Forelimb muscle (tissue), 1 donor: ENCODE results near the gene FBXO9. TPM values are rescaled to one million over a fixed set of nuclear protein-coding genes. Genes with fewer than 3 reads are reported as not detected.
"Not testable (repeated sequence)": the region's sequence is repeated elsewhere in the genome, so short reads cannot be mapped to it uniquely, and the experiment has no call there.

Experiments used
- DNase-seq: peaks from one replicate; pipeline ENCODE4 v3.0.0-alpha.2; 2013; ENCODE audit warnings: low read depth
- polyA plus RNA-seq: library from polyadenylated mRNA; unstranded; fragments of 120-200 nt; gene quantifications from one replicate; pipeline ENCODE4 v1.2.1, GENCODE V29; 2013; ENCODE audit not compliant: insufficient read length

Gene FBXO9
- polyA plus RNA-seq, 1 donor, result 72.6 TPM

GRCh38 chr6:53045891-53046673, 19.1 kb upstream of the FBXO9 start:
- DNase-seq, result no peak

DNA sequence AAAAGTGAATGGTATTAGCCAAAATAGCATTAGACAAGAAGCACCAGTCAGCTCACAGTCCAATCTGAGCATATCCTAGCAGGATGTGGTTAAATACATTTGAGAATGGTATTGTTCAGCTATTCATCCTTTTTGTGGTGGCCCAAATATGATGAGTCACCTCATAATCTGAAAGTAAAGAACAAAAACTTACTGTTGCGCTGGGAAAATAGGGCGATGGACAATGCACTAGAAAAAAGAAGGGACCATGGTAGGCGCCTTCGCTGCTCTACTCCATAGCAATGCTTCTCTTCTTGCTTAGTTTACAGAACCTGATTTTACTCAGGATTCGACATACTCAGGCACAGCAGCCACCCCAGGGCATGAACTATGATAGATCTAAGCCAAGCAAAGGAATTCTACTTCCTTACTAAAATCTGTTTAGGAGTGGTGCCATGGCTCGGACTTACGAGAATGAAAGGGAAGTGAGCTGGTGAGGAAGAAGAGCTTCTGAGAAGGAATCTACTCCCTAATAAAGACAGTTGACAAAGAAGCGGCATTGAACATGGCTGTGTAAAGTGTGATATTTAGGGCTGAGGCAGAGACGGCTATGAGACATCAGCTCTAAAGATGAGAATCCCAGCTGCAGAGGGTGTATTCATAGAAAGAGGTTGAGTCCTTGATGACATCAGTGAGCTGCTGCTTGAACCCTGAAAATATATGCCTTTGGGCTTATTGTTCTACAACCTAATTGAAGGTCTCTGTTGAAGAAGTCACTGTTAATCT, 16.6 kb upstream of the FBXO9 start:
- no peak for DNase-seq

- DNase-seq, result no peak
Observed at GRCh38 chr6:53049415-53049814, 15.8 kb upstream of the FBXO9 start.

DNA sequence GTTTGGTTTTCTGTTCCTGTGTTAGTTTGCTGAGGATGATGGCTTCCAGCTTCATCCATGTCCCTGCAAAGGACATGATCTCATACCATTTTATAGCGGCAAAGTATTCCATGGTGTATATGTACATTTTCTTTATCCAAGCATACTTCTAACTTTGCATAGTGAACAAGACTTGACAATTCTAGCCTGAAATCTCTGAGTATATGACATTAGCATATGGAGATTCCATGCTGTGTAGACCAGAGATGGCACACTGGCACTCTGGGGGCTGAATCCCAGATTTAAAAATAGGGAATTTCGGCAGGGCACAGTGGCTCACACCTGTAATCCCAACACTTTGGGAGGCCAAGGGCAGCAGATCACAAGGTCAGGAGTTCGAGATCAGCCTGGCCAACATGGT, 13.1 kb upstream of the FBXO9 start:
- DNase-seq, result not testable (repeated sequence)

- DNase-seq, result no peak
Observed at GRCh38 chr6:53054532-53054931, 10.7 kb upstream of the FBXO9 start.

DNA sequence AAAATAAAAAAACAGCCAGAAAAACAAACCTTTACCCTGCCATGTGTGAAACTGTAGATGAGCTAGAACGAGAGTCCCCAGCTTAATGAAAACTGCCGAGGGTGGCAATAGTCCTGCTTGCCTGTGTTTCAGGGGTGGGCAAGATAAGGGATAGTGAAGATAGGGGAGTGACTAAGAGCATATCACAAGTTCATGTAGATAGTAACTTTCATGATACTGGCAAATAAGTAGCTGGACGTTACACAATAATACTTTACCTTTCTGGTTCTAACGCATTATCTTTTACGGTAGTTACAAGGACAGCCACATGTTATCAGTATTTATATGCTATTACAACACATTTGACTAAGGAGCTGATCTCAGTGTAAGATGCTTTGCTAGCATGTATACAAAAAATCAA, 9.3 kb upstream of the FBXO9 start:
- DNase-seq, result no peak

DNA sequence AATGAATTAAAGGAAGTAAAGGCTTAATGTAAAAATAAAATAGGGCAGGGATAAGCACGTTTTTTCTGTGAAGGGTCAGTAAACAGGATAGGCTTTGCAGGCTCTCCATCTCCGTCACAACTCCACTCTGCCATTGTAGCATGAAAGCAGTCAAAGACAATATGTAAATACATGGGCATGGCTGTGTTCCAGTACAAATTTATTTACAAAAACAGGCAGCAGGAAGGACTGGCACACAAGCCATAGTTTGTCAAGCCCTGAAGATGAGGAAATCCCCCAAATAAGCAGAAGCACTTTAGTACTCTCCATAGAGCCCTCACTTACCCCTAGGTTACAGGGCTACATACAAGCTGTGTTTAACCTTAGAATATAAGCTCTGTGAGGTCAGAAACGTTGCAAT, 8.9 kb upstream of the FBXO9 start:
- DNase-seq, result no peak

DNA sequence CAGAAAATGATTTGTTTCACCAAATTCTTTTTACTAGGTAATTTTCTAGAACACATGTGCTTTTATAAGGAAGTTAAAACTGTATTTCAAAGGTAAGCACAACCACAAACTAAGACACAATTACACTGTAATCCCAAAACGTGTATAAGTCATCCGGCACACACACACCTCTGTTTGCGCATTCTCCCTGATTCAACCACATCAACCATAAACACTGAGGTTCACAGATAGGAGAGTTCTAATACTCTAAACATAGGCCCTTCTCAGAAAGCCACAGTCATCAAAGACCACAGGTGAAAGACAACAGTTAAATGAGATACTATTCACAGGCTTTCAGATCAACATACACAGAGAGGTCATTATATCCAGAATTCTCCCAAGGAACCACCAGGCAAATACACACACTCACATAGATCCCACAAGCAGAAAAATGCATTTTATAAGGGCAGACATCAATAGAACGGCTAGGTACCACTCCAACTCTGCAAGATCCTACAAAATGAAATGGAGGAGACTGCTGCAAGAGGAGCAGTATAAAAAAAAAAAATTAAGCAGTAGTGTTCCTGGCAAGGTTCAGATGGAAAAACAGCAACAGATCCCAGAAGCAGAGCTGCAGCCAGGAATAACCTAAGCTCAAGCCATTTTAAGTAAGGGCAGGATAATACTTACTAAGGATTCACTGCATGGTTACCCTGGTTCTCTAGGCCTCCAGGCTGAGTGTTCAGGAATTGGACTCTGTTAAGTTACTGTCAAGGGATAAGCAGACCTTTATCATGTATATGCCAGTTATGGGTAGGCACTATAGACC, 6.6 kb upstream of the FBXO9 start:
- peak; percentile 85 for DNase-seq

- DNase-seq, result no peak
Observed at GRCh38 chr6:53059648-53060589, 5.3 kb upstream of the FBXO9 start.

DNA sequence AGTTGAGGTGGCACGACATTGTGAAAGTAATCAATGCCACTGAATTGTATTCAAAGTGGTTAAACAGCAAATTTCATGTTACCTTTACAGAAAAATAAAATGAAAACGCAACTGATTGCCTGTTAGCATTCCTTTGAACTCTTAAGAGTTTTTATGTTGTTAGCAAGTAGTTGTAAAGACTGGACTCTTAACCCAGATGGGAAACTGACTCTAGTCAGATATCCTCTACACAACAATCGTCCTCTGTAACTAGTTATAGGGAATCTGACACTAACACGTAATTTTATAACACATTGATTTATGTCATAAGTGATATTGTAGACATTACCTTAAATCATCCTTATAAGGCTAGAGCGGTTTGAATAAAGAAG, 3.0 kb upstream of the FBXO9 start:
- DNase-seq, result no peak

DNA sequence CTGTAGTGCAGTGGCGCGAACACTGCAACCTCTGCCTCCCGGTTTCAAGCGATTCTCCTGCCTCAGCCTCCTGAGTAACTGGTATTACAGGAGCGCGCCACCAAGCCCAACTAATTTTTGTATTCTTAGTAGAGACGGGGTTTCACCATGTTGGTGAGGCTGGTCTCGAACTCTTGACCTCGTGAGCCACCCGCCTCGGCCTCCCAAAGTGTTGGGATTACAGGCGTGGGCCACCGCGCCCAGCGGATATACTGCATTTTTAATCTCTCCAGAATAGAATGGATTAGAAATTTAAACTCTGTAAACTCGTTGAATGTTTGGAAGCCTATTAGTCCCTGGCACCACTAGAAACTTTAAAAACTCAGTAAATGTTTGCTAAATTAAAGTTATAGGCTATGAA, 949 bp upstream of the FBXO9 start:
- not testable (repeated sequence) for DNase-seq

DNA sequence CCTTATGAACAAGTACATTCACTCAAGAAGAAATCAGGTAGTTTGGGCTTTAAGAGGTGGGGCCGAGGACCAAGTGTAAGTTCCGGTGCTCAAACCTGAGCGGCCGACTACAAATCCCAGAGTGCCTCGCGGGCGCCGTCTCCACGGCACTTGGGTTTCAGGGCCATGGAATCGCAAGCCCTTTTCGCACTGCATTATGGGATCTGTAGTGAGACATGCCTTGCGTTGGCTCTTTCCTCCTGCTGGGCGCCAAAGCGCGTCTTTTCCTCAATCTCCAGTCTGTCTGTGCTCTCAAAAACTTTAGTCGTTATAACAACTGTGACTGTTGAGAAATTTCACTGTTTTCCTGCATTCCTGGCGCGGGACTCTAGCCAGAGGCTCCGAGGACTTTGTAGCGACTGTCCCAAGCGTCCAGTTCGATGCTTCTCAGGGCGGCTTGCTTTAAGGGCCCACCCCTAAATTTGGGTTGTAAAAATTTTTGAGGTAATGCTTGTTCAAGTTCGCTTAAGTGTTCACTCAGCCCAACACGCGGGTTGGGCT, 408 bp upstream of the FBXO9 start:
- DNase-seq, result peak; percentile 98

DNA sequence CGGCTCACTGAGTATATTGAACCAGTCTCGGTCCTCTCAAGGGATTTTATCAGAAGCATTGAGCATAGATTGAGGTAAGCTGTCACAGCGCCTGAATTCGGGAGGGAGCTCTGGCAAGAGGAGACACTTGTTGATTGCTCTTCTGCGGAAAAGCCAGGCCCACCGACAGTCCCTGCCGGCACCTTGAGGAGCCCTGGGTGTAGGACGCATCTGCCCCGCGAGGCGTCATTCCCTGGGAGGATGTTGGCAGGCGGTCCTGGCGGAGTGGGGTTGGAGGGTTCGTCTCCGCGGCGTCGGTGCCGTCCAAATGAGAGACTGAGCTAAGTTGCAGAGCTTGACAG, 843 bp downstream of the FBXO9 start:
- DNase-seq, result no peak

DNA sequence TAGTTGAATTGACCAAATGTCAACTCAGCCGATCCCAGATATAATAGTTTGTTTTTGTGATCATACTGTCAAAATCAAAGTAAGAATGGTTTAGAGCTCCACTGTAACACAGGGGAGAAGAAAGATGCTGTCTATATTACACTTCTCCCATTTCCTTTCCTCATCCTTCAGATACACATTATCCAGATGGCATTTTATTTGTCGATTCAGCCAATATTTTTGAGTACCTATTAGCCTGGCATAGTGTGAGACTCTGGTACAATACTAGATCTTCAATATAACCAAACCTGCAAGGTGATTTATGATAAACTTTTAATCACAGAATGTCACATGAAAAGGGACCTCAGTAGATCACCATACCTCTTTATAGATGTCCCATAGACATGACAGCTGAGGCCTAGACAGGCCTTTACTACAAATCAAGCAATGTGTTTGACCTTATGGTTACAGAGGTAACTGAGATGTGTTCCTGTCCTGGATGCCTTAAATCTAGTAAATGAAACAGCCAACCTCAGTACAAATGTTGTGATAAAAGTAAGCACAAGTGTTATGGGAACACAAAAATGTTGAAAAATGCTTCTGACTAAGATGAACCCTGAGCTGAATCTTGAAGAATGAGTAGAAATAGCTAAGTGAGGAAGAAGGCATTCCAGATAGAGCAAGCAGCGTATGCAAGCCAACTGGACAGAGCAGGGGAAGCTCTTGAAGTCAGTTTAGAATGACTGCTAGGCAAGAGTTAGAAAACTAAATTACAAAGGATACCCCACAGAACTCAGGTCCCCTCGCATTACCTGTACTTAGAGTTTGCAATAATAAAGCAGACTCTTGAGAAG, 1.9 kb downstream of the FBXO9 start:
- DNase-seq, result no peak

DNA sequence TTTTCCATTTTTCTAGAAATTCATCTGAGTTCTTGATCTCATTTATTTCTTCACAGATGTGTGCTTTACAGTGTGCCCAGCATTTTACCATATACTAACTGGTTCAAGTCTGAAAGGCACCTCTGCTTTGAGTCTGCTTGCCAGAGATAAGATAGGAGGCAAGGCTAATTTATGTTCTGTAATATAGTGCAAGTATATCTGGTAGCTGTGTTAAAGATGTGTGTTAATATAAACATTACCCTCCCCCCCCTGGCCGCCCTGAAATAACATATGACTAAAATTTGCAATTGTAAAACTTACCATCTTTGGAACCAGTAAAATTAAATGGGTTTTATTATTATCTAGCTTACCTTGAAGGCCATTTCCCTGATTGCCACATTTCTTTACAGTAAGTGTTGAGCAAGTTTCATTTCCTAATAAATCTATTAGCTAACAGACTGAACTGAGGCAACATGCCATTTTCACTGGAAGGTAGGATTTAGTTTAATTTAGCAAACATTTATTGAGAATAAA, 2.7 kb downstream of the FBXO9 start:
- DNase-seq, result no peak

DNA sequence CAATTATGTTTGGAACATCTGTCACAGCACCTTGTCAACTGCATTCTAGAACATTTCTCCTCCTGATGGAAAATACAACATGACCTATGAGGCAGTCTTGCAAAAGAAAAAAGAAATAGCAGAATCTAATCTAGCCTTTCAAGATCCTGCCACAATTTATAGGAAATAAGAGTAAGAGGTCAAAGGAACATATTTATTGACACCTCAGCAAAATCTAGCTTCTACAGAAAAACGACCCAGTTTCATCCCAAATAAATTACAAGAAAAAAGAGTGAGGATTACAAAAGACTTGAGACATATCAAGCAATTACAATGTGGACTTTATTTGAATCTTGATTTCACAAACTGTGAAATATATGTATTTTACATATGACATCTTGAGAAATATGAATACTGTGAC, 4.2 kb downstream of the FBXO9 start:
- no peak for DNase-seq

DNA sequence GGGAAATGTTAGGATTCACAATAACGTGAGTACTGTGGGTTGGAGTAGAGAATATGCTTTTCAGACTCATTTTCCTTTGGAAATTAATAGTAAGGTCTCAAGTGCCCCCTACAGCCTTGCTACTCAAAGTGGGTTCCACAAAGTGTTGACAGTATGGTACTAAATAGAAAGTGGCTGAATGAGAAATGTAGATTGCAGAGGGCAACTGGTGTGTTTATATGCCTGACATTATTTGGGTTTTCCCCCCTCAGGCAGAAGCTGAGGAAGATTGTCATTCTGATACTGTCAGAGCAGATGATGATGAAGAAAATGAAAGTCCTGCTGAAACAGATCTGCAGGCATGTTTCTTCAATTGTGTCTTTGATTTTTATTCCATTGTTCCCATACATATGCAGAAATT, 5.6 kb downstream of the FBXO9 start:
- no peak for DNase-seq

DNA sequence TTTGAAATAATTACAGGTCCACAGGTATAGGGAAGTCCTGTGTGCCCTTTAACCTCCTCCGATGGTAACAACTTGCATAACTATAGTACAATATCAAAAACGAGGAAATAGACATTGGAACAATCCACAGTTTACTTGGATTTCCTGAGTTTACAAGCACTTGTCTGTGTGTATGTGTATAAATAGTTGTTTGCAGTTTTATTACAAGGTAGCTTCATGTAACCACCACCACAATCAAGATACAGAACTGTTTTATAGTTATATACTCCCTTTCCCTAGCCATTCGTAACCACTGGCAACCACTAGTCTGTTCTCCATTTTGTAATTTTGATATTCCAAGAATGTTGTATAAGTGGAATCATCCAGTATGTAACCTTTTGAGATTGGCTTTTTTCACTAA, 9.1 kb downstream of the FBXO9 start:
- no peak for DNase-seq

DNA sequence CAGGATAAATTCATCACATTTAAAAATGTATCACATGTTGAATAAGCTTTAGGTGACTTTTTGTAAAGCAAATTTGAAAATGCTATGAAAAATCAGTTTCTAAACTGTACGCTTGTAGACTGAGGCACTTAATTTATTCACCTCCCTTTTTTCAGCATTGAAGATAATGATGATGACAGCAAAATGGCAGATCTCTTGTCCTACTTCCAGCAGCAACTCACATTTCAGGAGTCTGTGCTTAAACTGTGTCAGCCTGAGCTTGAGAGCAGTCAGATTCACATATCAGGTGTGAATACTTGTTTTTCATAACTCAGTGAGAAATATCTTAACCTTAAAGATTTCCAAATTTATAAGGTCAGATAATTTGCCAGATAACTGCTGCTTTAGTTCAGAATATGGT, 15.6 kb downstream of the FBXO9 start:
- DNase-seq, result no peak

GRCh38 chr6:53086302-53086701, 21.1 kb downstream of the FBXO9 start:
- no peak for DNase-seq
